NCI-H187 treated with DMSO at 0.1 percent for 48 hours (cell line): ENCODE results near the gene PCNT.

Source experiments
- DNase-seq: peaks from one replicate; lab custom pipeline; 2025; lab: John Stamatoyannopoulos, UW

PCNT gene

DNA sequence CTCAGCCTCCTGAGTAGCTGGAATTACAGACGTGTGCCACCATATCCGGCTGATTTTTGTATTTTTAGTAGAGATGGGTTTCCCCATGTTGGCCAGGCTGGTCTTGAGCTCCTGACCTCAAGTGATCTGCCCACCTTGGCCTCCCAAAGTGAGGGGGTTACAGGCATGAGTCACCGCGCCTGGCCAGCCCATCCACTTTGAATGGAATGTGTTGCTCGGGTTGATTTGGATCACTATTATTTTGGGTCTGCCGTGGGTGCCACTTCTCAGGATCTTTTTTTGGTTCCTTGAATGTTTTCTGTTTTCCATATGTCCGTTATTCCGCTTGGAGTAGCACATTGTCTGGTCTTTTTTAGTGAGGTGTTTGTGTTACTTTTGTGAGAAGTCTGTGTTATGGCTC lies 17.0 kb downstream of the PCNT start:
- no peak for DNase-seq

- no peak for DNase-seq
Observed at GRCh38 chr21:46344219-46344915, 20.4 kb downstream of the PCNT start.

DNA sequence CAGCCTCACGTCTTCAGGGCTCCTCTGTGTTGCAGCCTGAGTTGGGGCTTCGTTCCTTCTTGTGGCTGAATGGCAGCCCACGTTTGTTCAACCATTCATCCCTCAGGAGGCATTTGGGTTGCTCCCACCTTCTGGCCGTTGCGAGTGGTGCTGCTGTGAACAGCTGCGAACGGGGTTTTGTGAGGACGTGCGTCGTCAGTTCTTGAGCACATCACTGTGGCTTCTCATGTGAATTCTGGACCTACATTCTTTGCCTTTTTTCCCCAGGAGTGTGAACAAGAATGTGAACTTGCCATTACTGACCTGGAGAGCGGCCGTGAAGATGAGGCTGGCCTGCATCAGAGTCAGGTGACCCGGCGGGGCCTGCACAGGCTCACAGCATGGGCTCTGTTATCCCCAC lies 21.9 kb downstream of the PCNT start:
- no peak for DNase-seq

DNA sequence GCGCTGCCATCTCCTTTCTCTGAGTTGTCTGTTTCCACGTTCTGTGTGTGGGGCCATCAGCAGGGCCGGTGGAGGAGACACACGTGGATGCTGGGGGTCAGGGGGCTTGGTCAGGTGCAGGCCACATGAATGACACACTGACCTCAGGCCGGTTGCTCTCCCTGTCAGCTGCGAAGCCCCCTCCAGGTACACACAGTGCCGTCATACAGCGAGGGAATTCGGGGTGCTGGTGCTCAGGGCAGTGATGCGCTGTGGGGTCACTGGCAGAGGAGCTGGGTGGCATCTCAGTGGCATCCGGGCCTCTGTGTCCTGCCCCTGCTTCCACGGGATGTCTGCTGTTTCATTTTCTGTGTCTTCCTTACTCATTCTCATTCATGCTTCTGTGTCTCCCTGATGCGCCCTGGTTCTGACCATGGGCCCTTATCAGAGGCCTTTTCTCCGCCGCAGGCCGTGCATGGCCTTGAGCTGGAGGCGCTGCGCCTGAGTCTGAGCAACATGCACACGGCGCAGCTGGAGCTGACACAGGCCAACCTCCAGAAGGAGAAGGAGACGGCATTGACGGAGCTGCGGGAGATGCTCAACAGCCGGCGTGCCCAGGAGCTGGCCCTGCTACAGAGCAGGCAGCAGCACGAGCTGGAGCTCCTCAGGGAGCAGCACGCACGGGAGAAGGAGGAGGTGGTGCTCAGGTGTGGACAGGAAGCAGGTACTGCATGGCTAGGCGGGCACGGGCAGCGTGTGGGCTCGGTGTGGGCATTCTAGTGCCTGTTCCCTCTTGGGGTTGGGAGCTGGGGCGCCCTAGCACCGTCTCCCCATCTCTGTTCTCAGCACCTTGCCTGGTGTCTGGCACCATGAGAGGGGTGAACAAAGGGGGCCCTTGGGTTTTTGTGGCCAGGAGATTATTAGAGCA lies 22.6 kb downstream of the PCNT start:
- DNase-seq, result no peak

DNA sequence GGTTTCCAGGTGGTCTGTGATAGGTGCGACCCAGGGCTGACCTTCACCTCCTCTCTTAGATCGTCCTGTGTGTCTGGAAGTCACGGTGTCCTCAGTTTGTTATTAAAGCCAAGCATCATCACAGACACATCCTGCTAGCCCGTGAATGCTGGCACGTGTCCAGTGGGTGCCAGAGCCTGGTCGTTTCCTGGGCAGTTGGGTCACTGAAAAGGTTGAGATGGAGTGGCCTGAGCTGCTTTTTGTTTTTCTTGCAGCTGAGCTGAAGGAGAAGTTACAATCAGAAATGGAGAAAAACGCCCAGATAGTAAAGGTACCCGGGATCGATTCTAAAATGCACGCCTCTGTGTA lies 23.2 kb downstream of the PCNT start:
- no peak for DNase-seq

DNA sequence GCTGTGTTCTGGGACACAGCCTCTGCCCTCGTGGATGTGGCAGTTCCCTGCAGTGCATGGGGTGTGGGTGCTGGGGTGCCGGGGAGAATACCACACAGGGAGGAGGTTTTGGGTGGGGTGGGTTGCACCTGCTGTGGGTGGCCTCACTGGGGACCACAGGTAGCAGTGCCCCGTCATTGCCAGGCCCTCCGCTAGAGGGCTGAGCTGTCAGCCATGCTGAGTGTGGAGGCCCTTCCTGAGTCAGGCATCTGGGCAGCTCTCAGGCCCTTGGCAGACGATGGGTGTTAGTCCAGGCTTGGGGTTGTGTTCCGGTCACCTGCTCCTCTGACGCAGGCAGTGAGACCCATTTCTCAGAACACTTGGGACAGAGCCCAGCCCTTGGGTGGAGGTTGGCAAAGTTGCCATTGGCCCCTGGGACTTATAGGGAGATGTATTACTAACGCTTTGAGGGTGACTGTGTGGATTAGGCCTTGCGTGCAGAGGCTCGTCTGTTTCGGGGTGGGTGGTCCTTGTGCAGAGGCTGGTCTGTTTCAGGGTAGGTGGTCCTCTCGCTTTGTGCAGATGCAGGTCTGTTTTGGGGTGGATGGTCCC lies 23.9 kb downstream of the PCNT start:
- no peak for DNase-seq

DNA sequence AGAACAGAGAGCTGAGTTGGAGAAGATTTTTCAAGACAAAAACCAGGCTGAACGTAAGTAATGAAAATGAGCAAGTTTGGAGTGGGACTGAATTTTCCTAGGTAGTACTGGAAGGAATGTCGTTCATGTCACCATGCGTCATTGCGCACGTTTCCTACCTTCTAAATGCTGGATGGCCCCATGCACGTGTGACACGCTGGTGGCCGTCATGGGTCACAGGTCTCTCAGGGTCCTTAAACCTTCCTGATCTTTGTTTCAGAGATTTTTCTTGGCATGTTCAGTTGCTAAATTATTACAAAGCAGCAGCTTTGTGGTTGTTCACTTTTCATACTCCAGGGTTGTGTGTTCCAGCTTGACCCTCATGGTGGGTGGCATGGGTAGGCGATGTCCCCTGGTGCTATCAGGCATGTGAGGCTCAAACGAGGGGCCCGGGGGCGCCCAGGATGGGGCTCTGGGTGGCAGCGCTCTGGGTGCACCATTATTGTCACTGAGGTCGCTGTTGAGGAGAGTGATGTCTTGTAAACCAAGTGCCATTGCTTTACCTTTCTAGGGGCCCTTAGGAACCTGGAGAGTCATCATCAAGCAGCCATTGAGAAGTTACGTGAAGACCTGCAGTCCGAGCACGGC lies 25.3 kb downstream of the PCNT start:
- no peak for DNase-seq

- no peak for DNase-seq
Observed at GRCh38 chr21:46350571-46350970, 26.6 kb downstream of the PCNT start.

GRCh38 chr21:46350981-46351380 lies 27.0 kb downstream of the PCNT start:
- no peak for DNase-seq

- DNase-seq, result no peak
Observed at GRCh38 chr21:46351476-46352163, 27.7 kb downstream of the PCNT start.

DNA sequence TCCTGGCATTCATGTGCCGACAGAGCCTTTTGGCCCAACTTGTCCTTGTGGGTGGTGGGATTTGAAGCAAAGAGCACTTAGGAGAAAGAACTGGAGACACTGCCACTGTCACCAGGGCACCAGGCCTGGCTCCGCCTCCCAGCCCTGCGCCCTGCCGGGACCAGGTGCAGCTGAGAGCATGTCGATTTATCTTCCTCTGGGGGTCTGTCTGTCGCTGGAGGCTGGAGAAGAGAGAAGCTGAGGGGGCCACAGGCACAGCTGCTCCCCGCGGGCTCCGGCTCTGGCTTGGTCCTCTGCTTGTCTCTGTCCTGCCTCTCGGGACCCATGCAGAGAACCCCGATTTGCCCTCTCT lies 28.2 kb downstream of the PCNT start:
- no peak for DNase-seq

DNA sequence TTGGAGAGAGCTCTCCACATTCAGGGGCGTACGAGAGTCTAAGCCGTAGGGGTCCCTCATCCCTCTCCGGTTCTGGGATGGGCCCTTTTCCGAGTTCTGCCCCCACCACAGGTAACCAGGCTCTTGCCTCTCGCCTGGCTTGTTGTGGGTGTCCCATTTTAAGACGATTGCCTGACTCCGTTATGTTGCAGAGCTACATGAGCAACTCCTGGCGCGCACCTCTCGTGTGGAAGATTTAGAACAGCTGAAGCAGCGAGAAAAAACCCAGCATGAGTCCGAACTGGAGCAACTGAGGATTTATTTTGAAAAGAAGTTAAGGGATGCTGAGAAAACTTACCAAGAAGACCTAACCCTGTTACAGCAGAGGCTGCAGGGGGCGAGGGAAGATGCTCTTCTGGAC lies 29.0 kb downstream of the PCNT start:
- no peak for DNase-seq

GRCh38 chr21:46354046-46354445 lies 30.1 kb downstream of the PCNT start:
- no peak for DNase-seq

DNA sequence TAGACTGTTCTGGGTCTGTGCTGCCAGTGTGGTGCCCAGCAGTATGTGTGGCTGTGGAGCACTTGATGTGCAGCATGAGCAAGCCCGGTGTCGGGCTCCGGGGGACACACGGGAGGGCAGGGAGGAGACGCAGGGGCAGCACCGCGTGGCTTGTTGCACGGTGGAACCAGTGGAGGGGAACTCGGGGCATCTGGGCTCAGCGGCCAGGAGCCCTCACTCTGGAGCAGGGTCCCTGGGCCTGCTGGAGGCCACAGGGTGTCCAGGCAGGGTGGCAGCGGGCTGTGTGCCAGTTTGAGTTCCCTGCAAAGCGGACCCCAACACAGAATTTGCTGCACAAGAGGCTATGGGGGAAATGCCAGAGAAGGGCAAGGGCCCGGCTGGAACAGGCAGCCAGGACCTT lies 30.6 kb downstream of the PCNT start:
- no peak for DNase-seq

DNA sequence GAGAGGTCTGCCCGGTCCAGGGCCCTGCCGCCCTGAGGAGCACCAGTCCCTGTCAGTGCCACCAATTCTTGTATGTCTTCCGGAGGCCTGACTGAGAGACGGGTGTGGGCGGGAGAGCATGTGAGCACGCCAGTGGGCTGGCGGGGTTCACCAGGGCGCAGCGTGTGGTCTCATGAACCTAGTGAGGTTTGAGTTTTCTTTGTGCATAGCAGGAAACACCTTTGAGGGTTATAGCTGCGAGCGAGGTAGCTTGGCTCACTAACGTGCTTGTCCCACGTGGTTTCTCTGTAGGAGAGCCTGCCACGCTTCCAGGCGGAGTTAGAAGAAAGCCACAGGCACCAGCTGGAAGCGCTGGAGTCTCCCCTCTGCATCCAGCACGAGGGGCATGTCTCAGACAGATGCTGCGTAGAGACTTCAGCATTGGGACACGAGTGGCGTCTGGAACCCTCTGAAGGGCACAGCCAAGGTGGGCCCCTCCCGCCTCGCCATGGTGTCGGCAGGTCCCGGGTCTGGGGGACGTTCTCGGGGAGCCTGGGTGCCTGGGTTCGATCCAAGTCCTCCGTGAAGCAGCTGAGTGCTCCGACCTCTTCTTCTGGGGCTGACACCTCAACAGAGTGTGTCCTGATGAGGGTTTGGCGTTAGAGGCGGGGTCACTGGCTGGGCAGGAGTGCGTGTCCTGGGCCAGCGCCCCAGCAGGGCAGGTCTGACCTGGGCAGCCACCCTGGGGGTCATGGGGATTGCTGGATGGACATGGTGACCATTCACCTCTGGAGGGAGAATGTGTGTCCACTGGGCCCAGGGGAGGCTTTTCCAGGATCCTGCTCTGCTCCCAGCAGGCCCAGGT lies 31.4 kb downstream of the PCNT start:
- DNase-seq, result no peak

DNA sequence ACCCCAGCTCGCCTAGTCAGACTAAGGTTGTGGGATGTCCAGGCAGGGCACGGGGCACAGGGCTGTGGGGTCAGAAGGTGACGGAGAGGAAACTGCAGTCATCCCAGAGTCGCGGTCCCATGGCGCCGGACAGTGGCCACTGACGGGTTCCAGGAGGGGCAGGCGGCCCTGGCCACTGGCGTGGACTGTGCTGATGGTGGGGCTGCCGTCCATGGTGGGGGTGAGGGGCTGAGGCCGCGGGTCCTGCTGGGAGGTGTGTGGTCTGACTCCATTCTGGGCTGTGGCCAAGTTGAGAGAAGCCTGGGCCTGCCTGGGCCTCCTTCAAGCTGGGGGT lies 32.0 kb downstream of the PCNT start:
- no peak for DNase-seq

DNA sequence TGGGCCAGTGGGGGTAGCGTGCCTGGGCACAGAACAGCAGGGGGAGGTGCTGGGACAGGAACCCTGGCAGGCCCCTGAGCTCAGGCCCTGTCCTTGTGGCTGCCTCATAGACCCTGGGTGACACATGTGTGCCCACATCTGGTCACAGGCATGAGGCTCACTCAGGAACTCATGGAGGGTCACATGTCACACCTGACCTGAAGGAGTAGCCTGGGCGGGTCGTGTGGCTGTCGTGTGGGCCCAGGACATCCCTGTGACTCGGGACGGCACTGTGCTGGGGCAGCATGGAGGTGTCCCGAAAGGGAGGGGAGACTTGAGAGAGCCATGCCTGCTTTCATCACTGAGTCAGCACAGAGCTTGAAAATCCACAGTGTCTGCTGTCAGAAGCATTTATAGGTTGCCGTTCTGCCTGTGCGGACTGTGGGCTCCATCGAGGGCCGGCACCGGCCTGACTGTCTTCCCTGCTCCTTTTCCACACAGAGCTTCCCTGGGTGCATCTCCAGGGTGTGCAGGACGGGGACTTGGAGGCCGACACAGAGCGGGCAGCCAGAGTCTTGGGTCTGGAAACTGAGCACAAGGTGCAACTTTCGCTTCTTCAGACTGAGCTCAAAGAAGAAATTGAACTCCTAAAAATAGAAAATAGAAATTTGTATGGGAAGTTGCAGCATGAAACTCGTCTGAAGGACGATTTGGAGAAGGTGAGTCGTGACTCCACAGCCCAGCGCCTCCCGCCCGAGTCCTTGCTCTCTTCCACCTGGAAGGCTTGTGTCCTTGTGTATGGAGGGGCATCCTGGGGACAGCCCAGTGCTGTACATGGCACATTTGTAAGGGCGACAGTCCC lies 32.8 kb downstream of the PCNT start:
- DNase-seq, result no peak

DNA sequence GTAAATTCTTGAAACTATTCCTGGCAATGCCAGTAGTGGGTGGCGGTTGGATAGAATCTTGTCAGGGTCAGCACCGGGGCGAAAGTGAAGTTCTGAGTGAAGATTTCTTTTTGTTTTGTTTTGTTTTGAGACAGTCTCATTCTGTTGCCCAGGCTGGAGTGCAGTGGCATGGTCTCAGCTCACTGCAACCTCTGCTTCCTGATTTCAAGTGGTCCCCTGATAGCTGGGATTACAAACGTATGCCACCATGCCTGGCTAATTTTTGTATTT lies 33.3 kb downstream of the PCNT start:
- DNase-seq, result no peak

GRCh38 chr21:46357684-46358425 lies 33.9 kb downstream of the PCNT start:
- DNase-seq, result no peak

- no peak for DNase-seq
Observed at GRCh38 chr21:46361176-46361575, 37.2 kb downstream of the PCNT start.
